Pancreas (tissue), 10 donors: Measurements from ENCODE around the gene KCNQ4. TPM values are rescaled to one million over a fixed set of nuclear protein-coding genes. Genes with fewer than 3 reads are reported as not detected.

Source experiments
- ATAC-seq, 4 donors: fragments of 200-7000 bp; cut with Tn5 transposase; one replicate each; pipeline versions ENCODE4 v1.8.0 to v1.9.1; 2020; ENCODE audit warnings: mild to moderate bottlenecking in 4 of 4, moderate library complexity in 4 of 4
- DNase-seq, 6 donors: peaks; one replicate each; pipeline ENCODE4 v3.0.0-alpha.2; 2020
- FAIRE-seq: peaks from 2 replicates; lab custom pipeline; 2012; peaks lifted over from hg19 to GRCh38; lab: Jason Lieb, UNC
- H3K27ac ChIP-seq, 4 donors: fragments of 200-600 bp; sonication (generic); 1 replicate in 3 of 4; 2 replicates in 1 of 4; pipeline versions ENCODE4 v1.5.0 to v1.8.0; 2020
- H3K27me3 ChIP-seq, 4 donors: fragments of 200-600 bp; one replicate each; pipeline ENCODE4 v1.8.0; 2021
- H3K36me3 ChIP-seq, 3 donors: fragments of 200-600 bp; sonication (generic) in 1 of 3; one replicate each; pipeline versions ENCODE4 v1.5.0 to v1.8.0; 2020 to 2021
- H3K4me1 ChIP-seq, 3 donors: fragments of 200-600 bp; one replicate each; pipeline ENCODE4 v1.8.0; 2021
- H3K4me3 ChIP-seq, 4 donors: fragments of 200-600 bp; sonication (generic) in 2 of 4; one replicate each; pipeline versions ENCODE4 v1.5.0 to v1.8.0; 2020 to 2021
- H3K9me3 ChIP-seq, 4 donors: fragments of 200-600 bp; one replicate each; pipeline ENCODE4 v1.8.0; 2021
- WGBS, 2 donors: extraction: QIAGEN DNeasy Blood & Tissue Kit; methylation state at CpG; one replicate each; pipeline ENCODE4 v1.1.7; 2013; 5-methylcytosine and 5-hydroxymethylcytosine counted together
- intact Hi-C, 3 donors: fragments of 100-400 bp; cut with DNase I; formaldehyde crosslinking; loops; one replicate each; pipeline versions ENCODE4 v1.11.1 to v1.14.2; 2022
- polyA plus RNA-seq, 2 donors: library from polyadenylated mRNA; stranded (reverse); fragments of 200-250 nt; gene quantifications; one replicate each; pipeline ENCODE4 v1.2.3, GENCODE V29; 2013
- total RNA-seq, 6 donors: library from RNA; stranded (reverse); fragmentation: NEBNext Ultra II Directional in 4 of 6; extraction: Animal tissue kit (Norgen Biotek cat#: 25700) in 4 of 6; gene quantifications; one replicate each; pipeline versions ENCODE4 v1.2.1 to v1.2.4, GENCODE V29; 2021 to 2023
- TF ChIP-seq, protein P1 (sequence below), 4 donors: fragments of 200-600 bp; sonication (generic) in 3 of 4; IDR thresholded peaks; one replicate each; pipeline versions ENCODE4 v1.5.0 to v1.8.0; 2021; ENCODE audit warnings: antibody characterized with exemption in 4 of 4
- donor health status: healthy with polysubstance abuse.
- donor health status: DM: no; HTN: no; CAD: no; lungs with moderate emphysema.
- donor health status: DM: no; HTN: no; CAD: no.
- donor health status: control.
- donor health status: control.
- donor health status: Bipolar disorder and iron deficiency.
- donor health status: DM: yes; HTN: yes; CAD: no.
- donor health status: DM: no; HTN: no; CAD: no.
- donor health status: DM: no; HTN: no; CAD: no.
- donor health status: DM: yes; HTN: yes; CAD: no.

The KCNQ4 gene
- total and polyA plus RNA-seq, 8 donors, result 0.35 to 6.5 (median 1.3) TPM

DNA sequence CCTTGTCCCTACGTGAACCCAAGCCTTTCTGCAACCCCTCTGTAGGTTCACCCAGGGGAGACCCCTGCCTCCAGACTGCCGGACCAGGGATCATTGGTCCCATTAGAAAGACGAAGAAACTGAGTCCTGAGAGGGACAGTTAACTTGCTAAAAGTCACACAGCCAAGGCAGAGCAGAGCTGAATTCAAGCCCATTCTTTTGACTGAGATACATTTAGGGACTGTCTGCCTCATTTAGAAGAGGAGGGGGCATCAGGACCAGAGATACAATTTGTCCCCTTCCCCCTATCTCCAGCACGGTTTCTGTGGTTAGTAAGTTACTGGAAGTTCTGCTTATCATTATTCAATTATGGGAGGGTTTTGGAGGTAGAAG lies 19.1 kb downstream of the KCNQ4 start:
- Histone ChIP-seq H3K9me3 (no peaks in the 10 kb centered on the region), H3K36me3 (no peaks in the 10 kb centered on the region), H3K4me1 (peaks cover 9 to 15% (median 9%) of the 10 kb centered on the region in 3 donors), H3K4me3 (peak overlapping the region in 2 of 4 donors; percentile 34 to 43), H3K27ac (peak overlapping the region; percentile 11 to 70 (median 44)), H3K27me3 (no peaks in the 10 kb centered on the region)
- intact Hi-C loops, result no loop called here
- DNase-seq (no peak), ATAC-seq (no peak), FAIRE-seq (no peak)
- 56 to 61% methylated on average over 4 of the region's 4 CpGs for WGBS, 2 donors
- TF ChIP-seq, protein P1, sequence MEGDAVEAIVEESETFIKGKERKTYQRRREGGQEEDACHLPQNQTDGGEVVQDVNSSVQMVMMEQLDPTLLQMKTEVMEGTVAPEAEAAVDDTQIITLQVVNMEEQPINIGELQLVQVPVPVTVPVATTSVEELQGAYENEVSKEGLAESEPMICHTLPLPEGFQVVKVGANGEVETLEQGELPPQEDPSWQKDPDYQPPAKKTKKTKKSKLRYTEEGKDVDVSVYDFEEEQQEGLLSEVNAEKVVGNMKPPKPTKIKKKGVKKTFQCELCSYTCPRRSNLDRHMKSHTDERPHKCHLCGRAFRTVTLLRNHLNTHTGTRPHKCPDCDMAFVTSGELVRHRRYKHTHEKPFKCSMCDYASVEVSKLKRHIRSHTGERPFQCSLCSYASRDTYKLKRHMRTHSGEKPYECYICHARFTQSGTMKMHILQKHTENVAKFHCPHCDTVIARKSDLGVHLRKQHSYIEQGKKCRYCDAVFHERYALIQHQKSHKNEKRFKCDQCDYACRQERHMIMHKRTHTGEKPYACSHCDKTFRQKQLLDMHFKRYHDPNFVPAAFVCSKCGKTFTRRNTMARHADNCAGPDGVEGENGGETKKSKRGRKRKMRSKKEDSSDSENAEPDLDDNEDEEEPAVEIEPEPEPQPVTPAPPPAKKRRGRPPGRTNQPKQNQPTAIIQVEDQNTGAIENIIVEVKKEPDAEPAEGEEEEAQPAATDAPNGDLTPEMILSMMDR (IDR thresholded peaks at IDR 0.05), result no peak

- peaks cover 9 to 15% (median 9%) of the 10 kb centered on the region in 3 donors for H3K4me1 ChIP-seq
- no peaks in the 10 kb centered on the region for H3K9me3 ChIP-seq
- DNase-seq (no peak), ATAC-seq (no peak), FAIRE-seq (no peak)
- TF ChIP-seq, protein P1 (IDR thresholded peaks at IDR 0.05), result no peak
- H3K4me3 ChIP-seq, result no peak overlapping the region
- WGBS, 2 donors, result 90 to 93% methylated on average over 3 of the region's 3 CpGs
- no peaks in the 10 kb centered on the region for H3K27me3 ChIP-seq
- intact Hi-C loops, result no loop called here
- H3K36me3 ChIP-seq, result no peaks in the 10 kb centered on the region
- H3K27ac ChIP-seq, result no peak overlapping the region
Observed at GRCh38 chr1:40803447-40803846, 19.9 kb downstream of the KCNQ4 start.

DNA sequence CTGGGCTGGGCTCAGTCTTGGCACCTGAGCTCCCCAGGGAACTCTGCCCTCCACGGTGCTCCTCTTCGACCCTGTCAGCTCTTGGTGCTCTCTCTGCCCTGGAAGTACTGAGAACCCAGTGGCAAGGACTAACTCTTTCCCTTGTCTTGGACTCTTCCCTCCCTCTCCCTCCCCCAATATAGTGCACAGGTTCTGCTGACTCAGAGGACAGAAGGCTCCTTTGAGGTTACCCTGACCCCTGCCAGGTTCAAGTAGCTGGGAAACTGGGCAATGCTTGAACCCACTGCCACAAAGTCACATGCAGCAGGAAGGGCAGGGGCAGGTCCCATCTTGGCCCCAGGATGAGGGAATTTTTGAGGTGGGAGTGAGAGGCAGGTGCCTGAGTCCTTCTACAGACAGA lies 20.3 kb downstream of the KCNQ4 start:
- H3K27ac ChIP-seq, result no peak overlapping the region
- no peak for FAIRE-seq
- no peak overlapping the region for H3K4me3 ChIP-seq
- peaks cover 9 to 15% (median 9%) of the 10 kb centered on the region in 3 donors for H3K4me1 ChIP-seq
- TF ChIP-seq, protein P1 (IDR thresholded peaks at IDR 0.05), result no peak
- no peak for DNase-seq
- ATAC-seq, result no peak
- intact Hi-C loops, result no loop called here
- H3K27me3 ChIP-seq, result no peaks in the 10 kb centered on the region
- WGBS, 2 donors, result 58 to 67% methylated on average over 2 of the region's 2 CpGs
- H3K36me3 ChIP-seq, result no peaks in the 10 kb centered on the region
- no peaks in the 10 kb centered on the region for H3K9me3 ChIP-seq

DNA sequence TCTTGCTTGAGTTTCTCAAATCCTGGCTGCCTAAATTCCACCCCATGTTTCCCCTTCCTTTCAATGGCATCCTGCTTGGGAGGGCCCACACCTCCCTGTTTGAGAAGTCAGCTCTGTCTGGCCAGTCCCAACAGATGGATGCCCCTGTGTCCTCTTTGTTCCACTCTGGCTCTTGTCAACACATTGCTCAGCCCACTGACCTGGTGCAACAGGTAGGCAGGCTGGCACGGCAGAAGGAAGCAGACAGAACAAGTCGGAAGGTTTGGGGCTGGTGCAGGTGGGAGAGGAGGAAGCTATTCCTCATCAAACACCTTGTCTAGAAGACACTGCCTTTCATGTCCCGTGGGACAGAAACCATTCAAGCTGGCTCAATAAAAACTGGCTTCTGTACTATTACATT lies 22.7 kb downstream of the KCNQ4 start:
- no peak overlapping the region for H3K27ac ChIP-seq
- no peaks in the 10 kb centered on the region for H3K36me3 ChIP-seq
- H3K9me3 ChIP-seq, result no peaks in the 10 kb centered on the region
- no peak overlapping the region for H3K4me3 ChIP-seq
- FAIRE-seq (no peak), ATAC-seq (no peak), DNase-seq (no peak)
- no peaks in the 10 kb centered on the region for H3K27me3 ChIP-seq
- TF ChIP-seq, protein P1 (IDR thresholded peaks at IDR 0.05), result no peak
- H3K4me1 ChIP-seq, result peaks cover 6 to 9% (median 8%) of the 10 kb centered on the region in 3 donors
- WGBS, 2 donors, result 69% methylated on average over 3 of the region's 3 CpGs
- intact Hi-C loops, result no loop called here

DNA sequence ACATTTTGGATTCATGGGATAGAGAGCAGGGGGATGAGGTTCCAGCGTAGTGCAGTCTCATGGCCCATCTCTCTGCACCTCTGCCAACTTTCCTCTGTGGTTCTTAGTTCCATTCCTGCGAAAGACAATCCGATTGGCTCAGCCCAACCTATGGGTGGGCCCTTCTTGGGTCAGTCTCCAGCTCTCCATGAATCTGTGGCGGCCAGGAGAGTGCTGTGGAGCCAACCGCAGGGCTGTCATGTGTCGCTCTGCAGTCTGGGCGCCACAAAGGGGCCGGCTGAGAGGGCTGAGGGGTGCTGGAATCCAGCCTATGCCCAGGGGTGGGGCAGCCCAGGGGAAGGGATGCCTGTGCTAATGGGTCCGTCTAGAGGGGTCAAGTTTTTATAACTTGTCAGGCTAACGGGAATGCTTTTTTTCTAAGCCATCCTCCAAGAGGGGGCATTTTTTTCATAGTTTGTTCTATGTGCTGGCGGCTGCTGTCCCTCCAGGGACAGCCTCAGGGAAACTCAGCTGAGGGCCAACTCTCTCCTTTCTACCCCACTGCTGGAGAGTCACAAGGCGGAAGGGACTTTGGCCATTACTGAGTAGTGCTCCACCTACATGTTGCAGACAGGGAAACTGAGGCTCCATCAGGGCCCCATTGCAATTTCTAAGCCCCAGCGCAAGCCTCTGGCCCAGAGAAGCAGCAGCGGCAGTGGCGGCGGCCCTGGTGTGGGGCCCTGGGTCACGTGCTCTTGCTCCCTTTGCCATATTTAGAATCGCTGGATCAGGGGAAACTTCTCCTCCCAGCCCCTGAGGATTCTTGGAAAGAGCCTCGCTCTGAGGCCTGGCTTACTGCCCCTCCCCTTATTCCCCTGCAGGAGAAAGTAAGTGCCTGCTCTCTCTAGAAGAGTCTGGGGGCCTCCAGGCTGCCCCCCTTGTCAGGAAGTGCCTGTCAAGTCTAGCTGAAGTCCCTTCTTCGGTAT lies 23.4 kb downstream of the KCNQ4 start:
- no peak for ATAC-seq
- FAIRE-seq, result no peak
- WGBS, 2 donors, result 84 to 86% methylated on average over 20 of the region's 20 CpGs
- no peak overlapping the region for H3K4me3 ChIP-seq
- intact Hi-C loops, result no loop called here
- no peaks in the 10 kb centered on the region for H3K27me3 ChIP-seq
- no peak for DNase-seq
- no peaks in the 10 kb centered on the region for H3K36me3 ChIP-seq
- TF ChIP-seq, protein P1 (IDR thresholded peaks at IDR 0.05), result no peak
- no peak overlapping the region for H3K27ac ChIP-seq
- H3K9me3 ChIP-seq, result no peaks in the 10 kb centered on the region
- H3K4me1 ChIP-seq, result peaks cover 0 to 1% (median under 1%) of the 10 kb centered on the region in 3 donors
